Hepatocyte (in vitro differentiated cells): ENCODE data around the gene CTNND2. TPM values are rescaled to one million over a fixed set of nuclear protein-coding genes. Genes with fewer than 3 reads are reported as not detected.

Experiments used
- DNase-seq: peaks from one replicate; pipeline ENCODE4 v3.0.0-alpha.2; 2016; ENCODE audit warnings: low spot score
- H2AFZ ChIP-seq: fragments of 200-600 bp; sonication (generic); 2 replicates; pipeline ENCODE4 v1.6.0; 2016; ENCODE audit warnings: antibody characterized with exemption, mild to moderate bottlenecking
- H3K27ac ChIP-seq: fragments of 200-600 bp; sonication (generic); 2 replicates; pipeline ENCODE4 v1.5.1; 2016; ENCODE audit warnings: mild to moderate bottlenecking
- H3K27me3 ChIP-seq: fragments of 200-600 bp; sonication (generic); 2 replicates; pipeline ENCODE4 v1.6.1; 2016
- H3K36me3 ChIP-seq: fragments of 200-600 bp; sonication (generic); replicated peaks from 2 replicates; pipeline ENCODE4 v1.5.1; 2016; ENCODE audit warnings: low read depth; ENCODE audit not compliant: insufficient read depth
- H3K4me1 ChIP-seq: fragments of 200-600 bp; sonication (generic); 2 replicates; pipeline ENCODE4 v1.5.1; 2016; ENCODE audit warnings: mild to moderate bottlenecking, moderate library complexity; ENCODE audit not compliant: insufficient read depth
- H3K4me2 ChIP-seq: fragments of 200-600 bp; sonication (generic); 2 replicates; pipeline ENCODE4 v1.6.0; 2016
- H3K4me3 ChIP-seq: fragments of 200-600 bp; sonication (generic); 2 replicates; pipeline ENCODE4 v1.5.1; 2016; ENCODE audit warnings: mild to moderate bottlenecking
- H3K79me2 ChIP-seq: fragments of 200-600 bp; sonication (generic); 2 replicates; pipeline ENCODE4 v1.6.0; 2017; ENCODE audit warnings: mild to moderate bottlenecking
- H3K9me2 ChIP-seq: fragments of 200-600 bp; sonication (generic); replicated peaks from 2 replicates; pipeline ENCODE4 v1.6.0; 2017; ENCODE audit warnings: mild to moderate bottlenecking; ENCODE audit not compliant: insufficient read depth
- H3K9me3 ChIP-seq: fragments of 200-600 bp; sonication (generic); 2 replicates; pipeline ENCODE4 v1.5.1; 2016; ENCODE audit warnings: low read depth, mild to moderate bottlenecking
- H4K20me1 ChIP-seq: fragments of 200-600 bp; sonication (generic); 2 replicates; pipeline ENCODE4 v1.6.0; 2016; ENCODE audit warnings: mild to moderate bottlenecking; ENCODE audit not compliant: insufficient read depth, poor library complexity, severe bottlenecking
- EZH2 ChIP-seq: fragments of 200-600 bp; sonication (generic); IDR thresholded peaks from 2 replicates; pipeline ENCODE4 v1.6.1; 2016; ENCODE audit warnings: antibody characterized with exemption, mild to moderate bottlenecking, borderline replicate concordance
- EZH2phosphoT487 ChIP-seq: fragments of 200-600 bp; sonication (generic); IDR thresholded peaks from one replicate; pipeline ENCODE4 v1.6.1; 2018; ENCODE audit warnings: antibody characterized with exemption, mild to moderate bottlenecking, low read depth, moderate library complexity; ENCODE audit not compliant: unreplicated experiment, severe bottlenecking
- WGBS: methylation state at CpG from one replicate; pipeline ENCODE4 v1.1.6; 2016; ENCODE audit warnings: low lambda C conversion rate; ENCODE audit errors: missing lambda C conversion rate; 5-methylcytosine and 5-hydroxymethylcytosine counted together
- polyA plus RNA-seq: library from polyadenylated mRNA; unstranded; fragments of >200 nt; fragmentation: Nextera tagmentation; extraction: Ambion mirVana; gene quantifications from 2 replicates; pipeline ENCODE4 v1.2.1, GENCODE V29; 2016
- total RNA-seq: library from RNA; depleted of rRNA; stranded (reverse); fragments of >200 nt; gene quantifications from 2 replicates; pipeline ENCODE4 v1.2.3, GENCODE V29; 2014
- TF ChIP-seq, protein P1 (sequence below): fragments of 200-600 bp; sonication (generic); IDR thresholded peaks from 2 replicates; pipeline ENCODE4 v1.5.1; 2016; ENCODE audit warnings: antibody characterized with exemption, mild to moderate bottlenecking; ENCODE audit not compliant: poor library complexity

Gene CTNND2
- total and polyA plus RNA-seq, 2 experiments from 2014 or later: 27.5 to 30.3 TPM

DNA sequence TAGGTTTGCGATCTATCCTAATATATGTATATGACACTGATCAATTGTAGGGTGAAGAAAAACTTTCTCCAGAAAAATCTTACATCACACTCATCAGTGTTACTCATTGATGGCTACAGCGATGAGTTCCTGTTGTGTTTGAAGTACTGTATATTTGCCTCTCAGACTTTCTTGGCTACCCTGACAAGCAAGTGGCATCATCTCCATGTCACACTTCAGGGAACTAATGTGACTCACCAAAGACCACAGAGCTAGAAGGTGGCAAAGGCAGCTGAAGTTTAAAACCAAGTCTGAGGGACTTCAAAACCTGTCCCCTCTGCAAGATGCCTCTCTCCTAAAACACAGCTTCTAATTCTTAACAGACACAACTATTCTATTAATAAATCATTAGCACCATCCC is 451.4 kb downstream of the CTNND2 start:
- WGBS: 92% methylated on average over 2 of the region's 2 CpGs
- no peak for DNase-seq
- H3K9me2 ChIP-seq: no peaks in the 10 kb centered on the region
- no peaks in the 10 kb centered on the region for H3K27me3 ChIP-seq
- no peaks in the 10 kb centered on the region for H3K9me3 ChIP-seq
- no peak overlapping the region for H2AFZ ChIP-seq
- no peaks in the 10 kb centered on the region for H3K79me2 ChIP-seq
- no peak overlapping the region for H3K4me3 ChIP-seq
- no peaks in the 10 kb centered on the region for H4K20me1 ChIP-seq
- H3K4me2 ChIP-seq: no peak overlapping the region
- H3K36me3 ChIP-seq: no peaks in the 10 kb centered on the region
- H3K27ac ChIP-seq: no peak overlapping the region
- TF ChIP-seq EZH2 (no peak), EZH2phosphoT487 (no peak)
- TF ChIP-seq, protein P1, sequence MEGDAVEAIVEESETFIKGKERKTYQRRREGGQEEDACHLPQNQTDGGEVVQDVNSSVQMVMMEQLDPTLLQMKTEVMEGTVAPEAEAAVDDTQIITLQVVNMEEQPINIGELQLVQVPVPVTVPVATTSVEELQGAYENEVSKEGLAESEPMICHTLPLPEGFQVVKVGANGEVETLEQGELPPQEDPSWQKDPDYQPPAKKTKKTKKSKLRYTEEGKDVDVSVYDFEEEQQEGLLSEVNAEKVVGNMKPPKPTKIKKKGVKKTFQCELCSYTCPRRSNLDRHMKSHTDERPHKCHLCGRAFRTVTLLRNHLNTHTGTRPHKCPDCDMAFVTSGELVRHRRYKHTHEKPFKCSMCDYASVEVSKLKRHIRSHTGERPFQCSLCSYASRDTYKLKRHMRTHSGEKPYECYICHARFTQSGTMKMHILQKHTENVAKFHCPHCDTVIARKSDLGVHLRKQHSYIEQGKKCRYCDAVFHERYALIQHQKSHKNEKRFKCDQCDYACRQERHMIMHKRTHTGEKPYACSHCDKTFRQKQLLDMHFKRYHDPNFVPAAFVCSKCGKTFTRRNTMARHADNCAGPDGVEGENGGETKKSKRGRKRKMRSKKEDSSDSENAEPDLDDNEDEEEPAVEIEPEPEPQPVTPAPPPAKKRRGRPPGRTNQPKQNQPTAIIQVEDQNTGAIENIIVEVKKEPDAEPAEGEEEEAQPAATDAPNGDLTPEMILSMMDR: no peak
- H3K4me1 ChIP-seq: no peaks in the 10 kb centered on the region

DNA sequence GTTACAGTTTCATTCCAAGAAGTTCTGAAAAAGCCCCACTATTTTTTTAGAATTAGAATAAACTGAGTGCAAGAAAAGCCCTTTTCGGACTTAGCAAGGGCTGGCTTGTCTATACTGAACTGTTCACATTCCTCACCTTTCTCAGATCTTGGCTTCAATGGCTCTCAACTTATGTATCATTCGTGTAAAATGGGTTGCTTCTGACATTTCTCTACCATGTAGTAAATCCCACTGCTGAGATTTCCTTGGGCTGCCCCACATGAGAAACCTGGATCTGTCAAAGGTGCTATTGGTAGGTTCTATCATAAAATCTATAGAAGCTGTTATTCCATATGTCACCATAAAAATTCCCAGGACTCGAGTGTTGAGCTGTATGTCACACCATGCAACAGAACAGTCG is 454.3 kb downstream of the CTNND2 start:
- Histone ChIP-seq H3K9me2 (no peaks in the 10 kb centered on the region), H4K20me1 (no peaks in the 10 kb centered on the region), H3K4me1 (no peaks in the 10 kb centered on the region), H3K79me2 (no peaks in the 10 kb centered on the region), H3K4me3 (no peak overlapping the region), H3K27ac (no peak overlapping the region), H2AFZ (no peak overlapping the region), H3K4me2 (no peak overlapping the region), H3K9me3 (no peaks in the 10 kb centered on the region), H3K36me3 (no peaks in the 10 kb centered on the region), H3K27me3 (no peaks in the 10 kb centered on the region)
- DNase-seq: no peak
- TF ChIP-seq, protein P1: no peak
- TF ChIP-seq EZH2phosphoT487 (no peak), EZH2 (no peak)
- 81% methylated on average over 4 of the region's 4 CpGs for WGBS

DNA sequence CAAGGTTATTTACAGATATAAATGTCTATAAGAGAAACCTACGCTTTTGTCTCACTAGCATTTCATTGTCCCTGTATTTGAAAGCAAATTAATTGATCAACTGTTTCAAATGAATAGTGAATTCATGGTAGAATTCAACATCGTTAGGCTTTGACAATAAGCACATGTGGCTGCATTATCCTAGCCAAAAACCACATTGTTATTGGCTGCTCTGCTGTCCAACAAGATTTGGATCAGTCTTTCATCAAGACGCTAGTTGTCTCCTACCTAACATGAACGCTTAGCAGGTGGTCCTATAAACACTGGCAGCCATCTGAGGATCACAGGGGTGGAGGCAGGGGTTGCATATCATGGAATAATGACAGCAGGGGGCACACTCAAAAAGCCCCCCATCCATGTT is 455.0 kb downstream of the CTNND2 start:
- Histone ChIP-seq H3K4me1 (no peaks in the 10 kb centered on the region), H2AFZ (no peak overlapping the region), H3K79me2 (no peaks in the 10 kb centered on the region), H3K36me3 (no peaks in the 10 kb centered on the region), H4K20me1 (no peaks in the 10 kb centered on the region), H3K27ac (no peak overlapping the region), H3K4me2 (no peak overlapping the region), H3K9me2 (no peaks in the 10 kb centered on the region), H3K27me3 (no peaks in the 10 kb centered on the region), H3K4me3 (no peak overlapping the region), H3K9me3 (no peaks in the 10 kb centered on the region)
- DNase-seq: no peak
- WGBS: 81% methylated on average over 4 of the region's 4 CpGs
- TF ChIP-seq, protein P1: no peak
- no peak for TF ChIP-seq EZH2phosphoT487
- TF ChIP-seq EZH2: no peak

DNA sequence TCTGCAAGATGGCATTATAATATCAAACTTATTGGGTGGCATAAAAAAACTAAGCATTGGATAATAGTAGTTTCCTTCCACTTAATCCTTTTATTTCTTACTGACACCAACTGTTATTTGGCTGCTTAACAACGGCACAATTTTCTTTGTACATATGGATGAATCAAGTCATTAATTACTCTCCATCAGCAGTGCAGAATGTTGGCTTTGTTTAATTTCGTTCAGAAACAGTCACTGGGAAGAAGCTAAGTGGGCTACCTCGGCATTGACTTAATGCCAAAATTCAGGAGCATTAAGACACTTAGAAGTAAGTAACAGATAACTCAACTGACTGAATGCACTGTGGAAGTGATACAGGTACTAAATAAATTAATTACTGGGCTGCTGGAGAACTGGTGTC is 460.4 kb downstream of the CTNND2 start:
- 71% methylated on average over 3 of the region's 3 CpGs for WGBS
- Histone ChIP-seq H3K4me1 (no peaks in the 10 kb centered on the region), H3K9me2 (no peaks in the 10 kb centered on the region), H3K9me3 (no peaks in the 10 kb centered on the region), H3K4me2 (no peak overlapping the region), H3K27ac (no peak overlapping the region), H3K4me3 (no peak overlapping the region), H3K36me3 (no peaks in the 10 kb centered on the region), H3K79me2 (no peaks in the 10 kb centered on the region), H2AFZ (no peak overlapping the region), H3K27me3 (no peaks in the 10 kb centered on the region), H4K20me1 (no peaks in the 10 kb centered on the region)
- DNase-seq: no peak
- no peak for TF ChIP-seq EZH2phosphoT487
- TF ChIP-seq EZH2: no peak
- TF ChIP-seq, protein P1: no peak
